ENCODE measurements around the gene ULK1. TPM values are rescaled to one million over a fixed set of nuclear protein-coding genes. Genes with fewer than 3 reads are reported as not detected.

ULK1 gene
- total RNA-seq, 3 donors from 2014 or later: 16.3 to 17.9 (median 16.7) TPM

- no peak overlapping the region for H3K4me3 Mint-ChIP-seq
- H3K4me1 Mint-ChIP-seq (ENCODE audit: low read depth): no peaks in the 10 kb centered on the region
- DNase-seq (no peak), ATAC-seq (no peak)
- H3K36me3 Mint-ChIP-seq (ENCODE audit: insufficient read depth): no peaks in the 10 kb centered on the region
- no peaks in the 10 kb centered on the region for H3K9me3 Mint-ChIP-seq
- no peaks in the 10 kb centered on the region for H3K27me3 Mint-ChIP-seq (ENCODE audit: low read depth)
Measured at GRCh38 chr12:131915000-131915689, 20.7 kb downstream of the ULK1 start.

DNA sequence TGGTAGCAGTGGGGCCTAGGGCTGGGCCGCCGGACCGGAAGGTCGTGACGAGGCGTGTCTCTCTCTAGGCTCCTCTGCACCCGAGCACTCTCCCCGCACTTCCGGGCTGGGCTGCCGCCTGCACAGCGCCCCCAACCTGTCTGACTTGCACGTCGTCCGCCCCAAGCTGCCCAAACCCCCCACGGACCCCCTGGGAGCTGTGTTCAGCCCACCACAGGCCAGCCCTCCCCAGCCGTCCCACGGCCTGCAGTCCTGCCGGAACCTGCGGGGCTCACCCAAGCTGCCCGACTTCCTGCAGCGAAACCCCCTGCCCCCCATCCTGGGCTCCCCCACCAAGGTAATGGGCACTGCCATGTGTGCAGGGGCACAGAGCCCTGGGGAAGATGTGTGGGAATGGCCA, 21.4 kb downstream of the ULK1 start:
- H3K27me3 Mint-ChIP-seq (ENCODE audit: low read depth): no peaks in the 10 kb centered on the region

DNA sequence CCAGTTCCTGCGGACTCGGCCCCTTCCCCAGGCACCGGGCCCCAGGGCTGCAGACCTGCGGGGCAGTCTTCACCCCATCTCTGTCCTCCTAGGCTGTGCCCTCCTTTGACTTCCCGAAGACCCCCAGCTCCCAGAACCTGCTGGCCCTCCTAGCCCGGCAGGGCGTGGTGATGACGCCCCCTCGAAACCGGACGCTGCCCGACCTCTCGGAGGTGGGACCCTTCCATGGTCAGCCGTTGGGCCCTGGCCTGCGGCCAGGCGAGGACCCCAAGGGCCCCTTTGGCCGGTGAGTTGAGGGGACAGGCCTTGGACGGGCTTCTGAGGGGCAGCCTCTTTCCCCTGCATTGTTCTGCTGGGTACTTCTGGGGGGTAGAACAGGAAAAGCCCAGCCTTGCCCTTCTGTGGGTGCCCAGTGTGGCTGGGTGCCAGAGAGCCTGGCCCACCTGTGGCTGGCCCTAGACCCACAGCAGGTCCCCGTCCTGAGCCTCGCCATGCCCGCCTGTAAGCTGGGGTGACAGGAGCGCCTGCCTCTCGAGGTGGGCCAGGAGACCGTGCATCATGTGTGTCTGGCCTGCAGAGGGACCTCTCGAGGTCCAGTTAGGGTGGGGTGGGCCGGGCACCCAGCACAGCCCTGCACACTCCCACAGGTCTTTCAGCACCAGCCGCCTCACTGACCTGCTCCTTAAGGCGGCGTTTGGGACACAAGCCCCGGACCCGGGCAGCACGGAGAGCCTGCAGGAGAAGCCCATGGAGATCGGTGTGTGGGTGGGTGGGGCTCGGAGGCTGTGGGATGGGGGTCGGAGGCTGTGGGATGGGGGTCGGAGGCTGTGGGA, 22.1 kb downstream of the ULK1 start:
- H3K9me3 Mint-ChIP-seq: no peaks in the 10 kb centered on the region
- no peaks in the 10 kb centered on the region for H3K36me3 Mint-ChIP-seq (ENCODE audit: insufficient read depth)
- DNase-seq (no peak), ATAC-seq (no peak)
- H3K4me1 Mint-ChIP-seq (ENCODE audit: low read depth): no peaks in the 10 kb centered on the region
- H3K27me3 Mint-ChIP-seq (ENCODE audit: low read depth): no peaks in the 10 kb centered on the region
- no peak overlapping the region for H3K4me3 Mint-ChIP-seq

More for the DNA sequence above, 21.4 kb downstream of the ULK1 start:
- no peaks in the 10 kb centered on the region for H3K9me3 Mint-ChIP-seq
- DNase-seq (no peak), ATAC-seq (no peak)
- H3K4me1 Mint-ChIP-seq (ENCODE audit: low read depth): no peaks in the 10 kb centered on the region
- no peak overlapping the region for H3K4me3 Mint-ChIP-seq
- no peaks in the 10 kb centered on the region for H3K36me3 Mint-ChIP-seq (ENCODE audit: insufficient read depth)

GRCh38 chr12:131917139-131917710, 22.8 kb downstream of the ULK1 start:
- no peak for ATAC-seq
- no peak for DNase-seq
- H3K9me3 Mint-ChIP-seq: no peaks in the 10 kb centered on the region
- H3K36me3 Mint-ChIP-seq (ENCODE audit: insufficient read depth): no peaks in the 10 kb centered on the region
- no peak overlapping the region for H3K4me3 Mint-ChIP-seq
- no peaks in the 10 kb centered on the region for H3K4me1 Mint-ChIP-seq (ENCODE audit: low read depth)
- no peaks in the 10 kb centered on the region for H3K27me3 Mint-ChIP-seq (ENCODE audit: low read depth)

DNA sequence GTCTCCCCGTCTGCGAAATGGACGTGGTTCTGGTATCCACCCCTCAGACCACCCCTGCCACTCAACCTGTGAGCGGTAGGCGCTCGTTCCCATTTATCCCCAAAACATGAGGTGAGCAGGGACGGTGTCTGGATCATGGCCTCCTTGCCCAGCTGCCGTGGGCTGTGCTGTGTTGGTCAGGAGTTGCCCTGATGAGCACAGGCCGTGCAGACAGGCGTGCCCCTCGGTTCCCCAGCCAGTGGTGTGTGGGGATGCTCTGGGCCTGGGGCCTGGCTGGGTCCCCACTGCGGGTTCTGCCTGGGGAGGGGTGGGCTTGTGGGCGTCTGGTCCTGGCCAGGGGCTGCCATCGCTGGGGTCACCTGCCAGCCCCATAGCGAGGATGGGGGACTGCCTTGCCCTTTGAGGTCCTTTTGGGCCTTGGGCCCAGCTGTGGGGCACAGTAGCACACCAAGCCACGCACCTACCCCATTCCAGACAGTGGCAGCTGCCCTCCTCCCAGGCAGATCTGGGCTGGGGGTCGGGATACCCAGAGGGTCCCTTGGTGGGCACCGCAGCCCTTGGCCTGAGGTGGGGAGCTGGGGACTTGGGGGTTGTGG, 23.4 kb downstream of the ULK1 start:
- no peaks in the 10 kb centered on the region for H3K9me3 Mint-ChIP-seq
- H3K4me3 Mint-ChIP-seq: no peak overlapping the region
- ATAC-seq: no peak
- H3K36me3 Mint-ChIP-seq (ENCODE audit: insufficient read depth): no peaks in the 10 kb centered on the region
- no peaks in the 10 kb centered on the region for H3K4me1 Mint-ChIP-seq (ENCODE audit: low read depth)
- H3K27me3 Mint-ChIP-seq (ENCODE audit: low read depth): no peaks in the 10 kb centered on the region
- no peak for DNase-seq

GRCh38 chr12:131918311-131919050, 24.1 kb downstream of the ULK1 start:
- Mint-ChIP-seq H3K27me3 (ENCODE audit: low read depth) (no peaks in the 10 kb centered on the region), H3K36me3 (ENCODE audit: insufficient read depth) (no peaks in the 10 kb centered on the region), H3K9me3 (no peaks in the 10 kb centered on the region), H3K4me1 (ENCODE audit: low read depth) (no peaks in the 10 kb centered on the region), H3K4me3 (no peak overlapping the region)
- DNase-seq: no peak
- ATAC-seq: no peak

DNA sequence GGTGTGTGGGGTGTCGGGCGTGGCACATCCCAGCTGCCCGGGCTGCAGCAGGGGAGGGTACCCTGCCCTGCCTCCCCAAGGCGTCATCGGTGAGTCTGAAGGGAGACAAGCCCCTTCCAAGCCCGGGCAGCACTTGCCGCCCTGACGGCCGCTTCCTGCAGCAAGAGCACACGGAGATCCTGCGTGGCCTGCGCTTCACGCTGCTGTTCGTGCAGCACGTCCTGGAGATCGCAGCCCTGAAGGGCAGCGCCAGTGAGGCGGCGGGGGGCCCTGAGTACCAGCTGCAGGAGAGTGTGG, 24.6 kb downstream of the ULK1 start:
- Mint-ChIP-seq H3K4me3 (no peak overlapping the region), H3K36me3 (ENCODE audit: insufficient read depth) (no peaks in the 10 kb centered on the region), H3K4me1 (ENCODE audit: low read depth) (no peaks in the 10 kb centered on the region), H3K27me3 (ENCODE audit: low read depth) (no peaks in the 10 kb centered on the region), H3K9me3 (no peaks in the 10 kb centered on the region)
- ATAC-seq (no peak), DNase-seq (no peak)

DNA sequence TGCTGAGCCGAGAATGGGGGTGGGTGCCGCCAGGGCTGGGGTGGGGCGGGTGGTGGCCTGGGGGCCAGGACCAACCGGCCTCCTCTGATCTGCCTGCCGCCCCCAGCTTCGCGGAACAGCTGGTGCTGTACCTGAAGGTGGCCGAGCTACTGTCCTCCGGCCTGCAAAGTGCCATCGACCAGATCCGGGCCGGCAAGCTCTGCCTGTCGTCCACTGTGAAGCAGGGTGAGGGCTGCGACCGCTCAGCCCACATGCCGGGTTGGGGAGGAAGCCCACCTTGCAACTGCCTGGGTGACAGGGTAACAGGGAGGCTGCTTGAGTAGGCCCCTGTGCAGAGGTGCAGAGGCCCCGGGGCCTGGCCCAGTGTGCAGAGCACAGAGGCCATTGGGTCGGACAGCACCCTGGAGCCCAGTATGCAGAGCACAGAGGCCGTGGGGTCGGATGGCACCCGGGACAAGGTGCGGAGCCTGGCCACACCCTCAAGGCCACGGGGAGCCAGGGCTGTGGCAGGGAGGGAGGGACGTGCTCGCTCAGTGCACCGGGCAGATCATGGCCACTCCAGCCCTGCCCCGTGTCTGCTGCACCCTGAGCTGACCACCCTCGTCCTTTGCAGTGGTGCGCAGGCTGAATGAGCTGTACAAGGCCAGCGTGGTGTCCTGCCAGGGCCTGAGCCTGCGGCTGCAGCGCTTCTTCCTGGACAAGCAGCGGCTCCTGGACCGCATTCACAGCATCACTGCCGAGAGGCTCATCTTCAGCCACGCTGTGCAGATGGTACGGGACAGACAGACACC, 25.1 kb downstream of the ULK1 start:
- no peaks in the 10 kb centered on the region for H3K9me3 Mint-ChIP-seq
- H3K27me3 Mint-ChIP-seq (ENCODE audit: low read depth): no peaks in the 10 kb centered on the region
- ATAC-seq (no peak), DNase-seq (no peak)
- no peak overlapping the region for H3K4me3 Mint-ChIP-seq
- no peaks in the 10 kb centered on the region for H3K36me3 Mint-ChIP-seq (ENCODE audit: insufficient read depth)
- peaks cover 2% of the 10 kb centered on the region for H3K4me1 Mint-ChIP-seq (ENCODE audit: low read depth)

DNA sequence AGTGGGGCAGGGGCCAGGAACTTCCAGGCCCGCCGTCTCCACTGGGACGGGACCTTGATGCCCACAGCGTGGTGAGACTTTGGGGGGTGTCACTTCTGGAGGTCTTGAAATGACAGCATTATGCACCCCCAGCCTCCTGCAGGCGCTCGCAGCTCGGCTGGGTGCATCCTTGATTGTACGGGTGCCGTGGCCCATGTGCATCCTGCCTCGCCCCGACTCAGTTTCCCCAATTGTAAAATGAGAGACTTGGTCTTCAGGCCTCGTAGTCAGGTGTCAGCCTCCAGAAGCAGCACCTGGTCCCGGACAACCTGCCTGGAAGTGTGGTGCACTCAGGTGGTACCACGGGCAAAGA, 25.7 kb downstream of the ULK1 start:
- H3K4me3 Mint-ChIP-seq: no peak overlapping the region
- H3K9me3 Mint-ChIP-seq: no peaks in the 10 kb centered on the region
- peaks cover 6% of the 10 kb centered on the region for H3K4me1 Mint-ChIP-seq (ENCODE audit: low read depth)
- ATAC-seq (no peak), DNase-seq (no peak)
- no peaks in the 10 kb centered on the region for H3K36me3 Mint-ChIP-seq (ENCODE audit: insufficient read depth)
- no peaks in the 10 kb centered on the region for H3K27me3 Mint-ChIP-seq (ENCODE audit: low read depth)

DNA sequence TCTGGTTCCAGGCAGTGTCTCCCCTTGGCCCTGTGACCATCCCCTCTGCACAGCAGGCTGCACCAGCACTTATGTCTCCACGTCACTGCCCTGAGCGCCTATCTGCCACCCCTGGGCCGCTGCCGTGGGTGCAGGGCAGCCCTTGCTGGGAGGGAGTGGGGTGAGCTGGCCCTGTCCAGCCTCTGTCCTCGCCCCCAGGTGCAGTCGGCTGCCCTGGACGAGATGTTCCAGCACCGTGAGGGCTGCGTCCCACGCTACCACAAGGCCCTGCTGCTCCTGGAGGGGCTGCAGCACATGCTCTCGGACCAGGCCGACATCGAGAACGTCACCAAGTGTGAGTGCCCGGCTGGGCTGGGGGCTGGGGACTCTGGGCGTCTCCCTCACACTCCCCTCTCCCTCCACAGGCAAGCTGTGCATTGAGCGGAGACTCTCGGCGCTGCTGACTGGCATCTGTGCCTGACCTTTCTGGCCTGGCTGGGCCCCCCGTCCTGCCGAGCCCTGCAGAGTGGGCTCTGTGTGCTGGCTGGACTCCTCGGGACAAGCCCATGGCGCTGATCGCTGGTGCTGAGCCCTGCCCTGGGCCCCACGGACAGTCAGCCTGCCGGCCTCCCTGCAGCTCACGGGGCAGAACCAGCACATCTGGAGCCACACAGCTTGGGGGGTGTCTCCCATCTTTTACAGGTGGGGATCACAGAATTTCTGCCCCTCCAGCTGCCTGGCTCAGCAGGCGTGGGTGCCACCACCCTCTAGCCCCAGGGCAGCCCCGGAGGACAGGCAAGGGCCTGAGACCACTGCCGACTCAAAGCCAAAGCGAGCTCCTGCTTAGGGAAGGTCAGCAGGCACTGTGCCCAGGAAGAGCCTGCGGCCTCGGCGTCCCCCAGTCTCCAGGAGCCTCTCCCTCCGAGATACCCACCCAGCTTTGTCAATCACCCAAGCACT, 26.7 kb downstream of the ULK1 start:
- Mint-ChIP-seq H3K4me3 (no peak overlapping the region), H3K9me3 (no peaks in the 10 kb centered on the region), H3K36me3 (ENCODE audit: insufficient read depth) (no peaks in the 10 kb centered on the region), H3K4me1 (ENCODE audit: low read depth) (peaks cover 6% of the 10 kb centered on the region), H3K27me3 (ENCODE audit: low read depth) (no peaks in the 10 kb centered on the region)
- DNase-seq (no peak), ATAC-seq (no peak)

DNA sequence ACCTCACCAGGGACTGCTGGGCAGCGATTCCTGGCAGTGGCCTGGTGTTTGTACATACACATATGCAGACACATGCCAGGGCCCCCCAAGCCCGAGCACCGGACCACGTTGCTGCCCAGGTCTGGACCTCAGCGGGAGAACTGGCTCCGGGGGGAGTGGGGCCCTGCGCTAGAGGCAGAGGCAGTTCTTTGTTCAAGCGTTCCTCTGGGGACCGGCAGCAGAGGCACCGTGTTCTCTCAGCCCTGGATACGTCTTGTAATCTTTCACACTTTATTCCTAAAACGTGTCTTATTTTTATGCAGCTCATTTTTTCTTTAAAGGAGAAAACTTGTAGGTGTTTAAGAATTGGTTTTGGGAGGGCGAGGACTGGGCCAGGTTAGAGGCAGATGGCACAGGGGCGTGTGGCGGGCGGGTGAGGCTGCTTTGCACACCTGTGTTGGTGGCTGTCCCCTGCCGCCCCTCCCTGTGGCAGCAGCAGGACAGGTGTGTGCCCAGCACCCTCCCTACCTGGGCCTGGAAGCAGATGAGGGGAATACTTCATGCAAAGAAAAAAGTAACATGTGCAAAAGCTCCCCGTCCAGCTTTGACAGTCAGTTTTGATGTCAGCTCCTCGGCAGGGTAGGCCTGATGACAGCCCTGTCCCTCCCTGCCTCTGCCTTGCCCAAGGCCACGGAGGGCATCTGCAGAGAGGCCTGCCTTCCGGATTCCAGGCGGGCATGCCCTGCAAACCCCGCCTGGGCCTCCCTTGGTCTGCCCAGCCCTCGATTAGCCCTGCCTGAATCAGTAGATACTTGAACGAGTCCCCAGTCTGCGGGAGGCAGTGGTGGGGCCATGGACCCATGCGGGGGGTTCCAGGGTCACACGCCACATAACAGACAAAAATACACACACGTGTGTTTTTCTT, 27.7 kb downstream of the ULK1 start:
- DNase-seq: no peak
- no peak for ATAC-seq
- H3K9me3 Mint-ChIP-seq: no peaks in the 10 kb centered on the region
- no peaks in the 10 kb centered on the region for H3K27me3 Mint-ChIP-seq (ENCODE audit: low read depth)
- H3K4me3 Mint-ChIP-seq: no peak overlapping the region
- peaks cover 6% of the 10 kb centered on the region for H3K4me1 Mint-ChIP-seq (ENCODE audit: low read depth)
- no peaks in the 10 kb centered on the region for H3K36me3 Mint-ChIP-seq (ENCODE audit: insufficient read depth)

GRCh38 chr12:131922772-131923171, 28.4 kb downstream of the ULK1 start:
- ATAC-seq: no peak
- Mint-ChIP-seq H3K9me3 (no peaks in the 10 kb centered on the region), H3K4me3 (no peak overlapping the region), H3K4me1 (ENCODE audit: low read depth) (peaks cover 6% of the 10 kb centered on the region), H3K36me3 (ENCODE audit: insufficient read depth) (no peaks in the 10 kb centered on the region), H3K27me3 (ENCODE audit: low read depth) (no peaks in the 10 kb centered on the region)
- no peak for DNase-seq

All from activated T-cell treated with anti-CD3 and anti-CD28 coated beads, Interleukin-2, amount 50 U/mL, for 4 hours (primary cell).